ENCODE results near the gene SNIP1. TPM values are rescaled to one million over a fixed set of nuclear protein-coding genes. Genes with fewer than 3 reads are reported as not detected.

SNIP1 gene
- total RNA-seq, 4 donors from 2014 or later, result 5.2 to 9.2 (median 6.5) TPM

- intact Hi-C loops (cut with DNase I; ENCODE audit: low total_unique reads) (no loop called here), in situ Hi-C loops (cut with MboI; ENCODE audit: low sequenced_read_pairs in 4 of 4) (no loop called here)
- Histone ChIP-seq H3K27me3 (no peaks in the 10 kb centered on the region), H3K36me3 (peaks cover 0 to 28% of the 10 kb centered on the region in 2 donors), H3K27ac (no peak overlapping the region), H3K4me1 (peaks cover 10 to 12% of the 10 kb centered on the region in 2 donors), H3K9me3 (no peaks in the 10 kb centered on the region), H3K4me3 (no peak overlapping the region)
- TF ChIP-seq CTCF (IDR thresholded peaks at IDR 0.05 in 4 of 5, conservative IDR thresholded peaks at IDR 0.05 in 1 of 5) (no peak), POLR2A (IDR thresholded peaks at IDR 0.05) (no peak)
- DNase-seq, result no peak
- ATAC-seq, result no peak
Observed at GRCh38 chr1:37502104-37502503, 52.0 kb downstream of the SNIP1 start.

GRCh38 chr1:37501661-37502060 is 52.4 kb downstream of the SNIP1 start:
- TF ChIP-seq POLR2A (IDR thresholded peaks at IDR 0.05), result no peak
- no peak for TF ChIP-seq CTCF (IDR thresholded peaks at IDR 0.05 in 4 of 5, conservative IDR thresholded peaks at IDR 0.05 in 1 of 5)
- Histone ChIP-seq H3K4me1 (peaks cover 10 to 12% of the 10 kb centered on the region in 2 donors), H3K9me3 (no peaks in the 10 kb centered on the region), H3K36me3 (peaks cover 0 to 23% of the 10 kb centered on the region in 2 donors), H3K27ac (no peak overlapping the region), H3K27me3 (no peaks in the 10 kb centered on the region), H3K4me3 (no peak overlapping the region)
- intact Hi-C loops (cut with DNase I; ENCODE audit: low total_unique reads) (no loop called here), in situ Hi-C loops (cut with MboI; ENCODE audit: low sequenced_read_pairs in 4 of 4) (no loop called here)
- ATAC-seq (no peak), DNase-seq (no peak)

GRCh38 chr1:37498872-37499617 is 55.0 kb downstream of the SNIP1 start:
- ATAC-seq (peak; percentile 94 to 96), DNase-seq (peak in 1 of 2 donors; percentile 46)
- Histone ChIP-seq H3K27ac (peak overlapping the region; percentile 64 to 76 (median 67)), H3K9me3 (no peaks in the 10 kb centered on the region), H3K36me3 (peaks cover 0 to 26% of the 10 kb centered on the region in 2 donors), H3K27me3 (no peaks in the 10 kb centered on the region), H3K4me3 (no peak overlapping the region), H3K4me1 (peaks cover 10 to 12% of the 10 kb centered on the region in 2 donors)
- TF ChIP-seq POLR2A (IDR thresholded peaks at IDR 0.05) (no peak), CTCF (IDR thresholded peaks at IDR 0.05 in 4 of 5, conservative IDR thresholded peaks at IDR 0.05 in 1 of 5) (no peak)
- intact Hi-C loops (cut with DNase I; ENCODE audit: low total_unique reads) (no loop called here), in situ Hi-C loops (cut with MboI; ENCODE audit: low sequenced_read_pairs in 4 of 4) (no loop called here)

- no peaks in the 10 kb centered on the region for H3K27me3 ChIP-seq
- H3K36me3 ChIP-seq, result peaks cover 0 to 33% of the 10 kb centered on the region in 2 donors
- no peaks in the 10 kb centered on the region for H3K9me3 ChIP-seq
- TF ChIP-seq CTCF (IDR thresholded peaks at IDR 0.05 in 4 of 5, conservative IDR thresholded peaks at IDR 0.05 in 1 of 5), result no peak
- TF ChIP-seq POLR2A (IDR thresholded peaks at IDR 0.05), result no peak
- no peak overlapping the region for H3K4me3 ChIP-seq
- no peak for ATAC-seq
- in situ Hi-C loops (cut with MboI; ENCODE audit: low sequenced_read_pairs in 4 of 4), result no loop called here
- peak overlapping the region in 1 of 4 donors; percentile 67 for H3K27ac ChIP-seq
- no peak for DNase-seq
- intact Hi-C loops (cut with DNase I; ENCODE audit: low total_unique reads), result no loop called here
- peaks cover 10 to 12% of the 10 kb centered on the region in 2 donors for H3K4me1 ChIP-seq
Observed at GRCh38 chr1:37497832-37498231, 56.3 kb downstream of the SNIP1 start.

Measured in gastrocnemius medialis (tissue), 4 donors.